PC-9 (cell line): ENCODE data around the gene UBE2O.

ENCODE experiments used
- CTCF ChIP-seq: fragments of 200-600 bp; sonication (generic); conservative IDR thresholded peaks from 2 replicates; pipeline ENCODE4 v1.6.1; 2017; ENCODE audit warnings: mixed run types, antibody characterized with exemption, mild to moderate bottlenecking, moderate library complexity
- EZH2 ChIP-seq: fragments of 200-600 bp; sonication (generic); IDR thresholded peaks from 2 replicates; pipeline ENCODE4 v1.8.0; 2017; ENCODE audit warnings: antibody characterized with exemption, low read depth

GRCh38 chr17:76388966-76389888 lies 63.7 kb downstream of the UBE2O start:
- TF ChIP-seq CTCF: no peak
- TF ChIP-seq EZH2: no peak
